BJ (cell line): ENCODE results near the gene SOX10. TPM values are rescaled to one million over a fixed set of nuclear protein-coding genes. Genes with fewer than 3 reads are reported as not detected.

Experiments
- CTCF ChIA-PET: fragments of 350-600 bp; formaldehyde crosslinking; extraction: SDS; loops from one replicate; lab custom pipeline; 2021; ENCODE audit warnings: antibody characterized with exemption, inconsistent platforms; lab: Yijun Ruan, JAX
- POLR2A ChIA-PET: fragments of 300-600 bp; sonication (Branson Sonifier 250); formaldehyde crosslinking; extraction: SDS; loops from one replicate; lab custom pipeline; 2021; ENCODE audit warnings: antibody characterized with exemption; lab: Charles Lee
- DNase-seq: peaks from one replicate; pipeline ENCODE4 v3.0.0-alpha.2; 2011; ENCODE audit warnings: low read depth
- H3K27me3 ChIP-seq: 2 replicates; pipeline ENCODE4 v1.6.0; 2011; ENCODE audit warnings: low read length; ENCODE audit not compliant: control insufficient read depth, insufficient read depth
- H3K36me3 ChIP-seq: 2 replicates; pipeline ENCODE4 v1.5.1; 2011; ENCODE audit warnings: low read length; ENCODE audit not compliant: control insufficient read depth, insufficient read depth
- H3K4me3 ChIP-seq: 2 replicates; pipeline ENCODE4 v1.5.1; 2011; ENCODE audit warnings: low read depth, mild to moderate bottlenecking, control low read depth, low read length
- CTCF ChIP-seq: IDR thresholded peaks from 2 replicates; pipeline ENCODE4 v1.5.1; 2011; ENCODE audit warnings: low read depth, mild to moderate bottlenecking, control low read depth, inconsistent platforms, low read length, moderate library complexity; ENCODE audit not compliant: insufficient read depth
- polyA minus RNA-seq: library from RNA; depleted of rRNA, polyadenylated mRNA; stranded (reverse); fragments of >200 nt; gene quantifications from 2 replicates; pipeline ENCODE4 v1.2.3, GENCODE V29; 2011; rRNA and poly(A)+ RNA removed
- polyA plus RNA-seq: library from polyadenylated mRNA; depleted of rRNA; stranded (reverse); fragments of >200 nt; gene quantifications from 2 replicates; pipeline ENCODE4 v1.2.3, GENCODE V29; 2011; rRNA removed

Gene SOX10
- polyA plus RNA-seq (not detected in 2 replicates), polyA minus RNA-seq (not detected in 2 replicates)

GRCh38 chr22:37983860-37984791, at the start of gene SOX10:
TSS of gene SOX10 (minus strand) at chr22:37984555. CDS start at chr22:37983784, 771 bp downstream.
- CTCF ChIA-PET, result interaction anchor here (0.6 to 1.7 kb wide), 3 partner anchors 11 to 414 kb away, joined by 3 to 5 read pairs (median 3); no protein-coding TSS in a partner anchor
- DNase-seq, result no peak
- Histone ChIP-seq H3K36me3 (no peaks in the 10 kb centered on the region), H3K4me3 (no peak within 1 kb of the TSS), H3K27me3 (no peaks in the 10 kb centered on the region)
- TF ChIP-seq CTCF, result no peak
- POLR2A ChIA-PET, result no interaction called here

- Histone ChIP-seq H3K27me3 (no peaks in the 10 kb centered on the region), H3K4me3 (no peak overlapping the region), H3K36me3 (no peaks in the 10 kb centered on the region)
- TF ChIP-seq CTCF, result no peak
- POLR2A ChIA-PET, result no interaction called here
- no peak for DNase-seq
- CTCF ChIA-PET, result interaction anchor here (1.1 to 2.0 kb wide), 2 partner anchors 18 to 80 kb away, joined by 4 to 19 read pairs; partner anchors contain the start of genes C22orf23 and POLR2F
Observed at GRCh38 chr22:38033522-38034277, 49.3 kb upstream of the SOX10 start.

GRCh38 chr22:38032681-38033521, 48.5 kb upstream of the SOX10 start:
- DNase-seq, result peak; percentile 35
- ChIA-PET POLR2A (interaction anchor here (0.7 kb wide), 1 partner anchor 30 kb away, joined by 3 read pairs; no protein-coding TSS in a partner anchor), CTCF (interaction anchor here (1.3 to 1.7 kb wide), 2 partner anchors 19 to 67 kb away, joined by 3 to 5 read pairs; no protein-coding TSS in a partner anchor)
- Histone ChIP-seq H3K4me3 (no peak overlapping the region), H3K27me3 (no peaks in the 10 kb centered on the region), H3K36me3 (no peaks in the 10 kb centered on the region)
- TF ChIP-seq CTCF, result no peak

- no peak for TF ChIP-seq CTCF
- H3K36me3 ChIP-seq, result no peaks in the 10 kb centered on the region
- H3K4me3 ChIP-seq, result no peak overlapping the region
- H3K27me3 ChIP-seq, result 0 out of 2 replicates have a peak, but pooled peaks cover 3% of the 10 kb centered on the region
- no peak for DNase-seq
- ChIA-PET POLR2A (no interaction called here), CTCF (interaction anchor here (1.7 kb wide), 1 partner anchor 21 kb away, joined by 5 read pairs; no protein-coding TSS in a partner anchor)
Observed at GRCh38 chr22:38031491-38031890, 47.1 kb upstream of the SOX10 start.
